ENCODE data around the gene ADGRL3.

Gene ADGRL3

GRCh38 chr4:61406677-61407076, 206.6 kb downstream of the ADGRL3 start:
- no peak overlapping the region for H3K27ac ChIP-seq
- no peak for DNase-seq (ENCODE audit: low read depth, low spot score)

- no peak for DNase-seq (ENCODE audit: low read depth, low spot score)
- H3K27ac ChIP-seq = no peak overlapping the region
Observed at GRCh38 chr4:61407642-61408618, 207.8 kb downstream of the ADGRL3 start.

DNA sequence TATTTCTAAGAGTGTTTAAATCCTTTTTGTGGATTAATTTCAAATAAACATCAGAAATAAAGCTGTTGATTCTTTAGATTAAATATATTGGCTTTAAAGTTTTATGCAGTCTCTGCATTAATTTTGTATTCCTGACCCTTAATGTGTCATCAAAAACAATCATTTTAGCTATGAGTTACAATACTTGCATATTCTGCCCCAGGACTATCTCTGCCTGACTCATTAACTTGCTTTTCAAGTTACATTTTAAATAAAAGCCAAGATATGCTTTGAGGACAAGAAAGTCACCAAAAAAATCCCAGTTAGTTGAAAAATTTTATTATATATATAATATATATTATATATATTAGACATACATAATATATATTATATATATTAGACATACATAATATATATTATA, 208.7 kb downstream of the ADGRL3 start:
- no peak for DNase-seq (ENCODE audit: low read depth, low spot score)
- H3K27ac ChIP-seq = no peak overlapping the region

- no peak overlapping the region for H3K27ac ChIP-seq
- no peak for DNase-seq (ENCODE audit: low read depth, low spot score)
Observed at GRCh38 chr4:61411241-61411640, 211.1 kb downstream of the ADGRL3 start.

DNA sequence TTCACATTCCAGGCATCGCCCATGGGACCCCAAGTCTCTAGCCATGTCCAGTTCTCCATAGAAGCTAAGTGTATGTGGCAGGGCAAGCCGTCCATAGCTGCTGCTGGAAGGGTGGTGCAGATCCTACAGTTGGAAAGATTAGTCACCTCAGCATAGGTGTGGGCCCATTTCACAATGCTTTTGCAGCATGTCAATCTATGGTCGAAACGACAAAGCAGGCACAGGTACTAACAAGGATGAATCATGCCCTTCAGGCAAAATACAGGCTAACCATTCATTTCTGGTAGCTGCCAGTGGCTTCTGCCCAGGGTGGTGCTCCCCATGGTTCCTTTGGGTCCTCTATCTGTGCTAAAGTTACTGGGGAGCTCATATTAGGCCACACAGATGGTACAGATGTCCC, 225.2 kb downstream of the ADGRL3 start:
- peak overlapping the region; percentile 34 for H3K27ac ChIP-seq
- peak; percentile 98 for DNase-seq (ENCODE audit: low read depth, low spot score)

GRCh38 chr4:61426229-61426628, 226.1 kb downstream of the ADGRL3 start:
- H3K27ac ChIP-seq = no peak overlapping the region
- DNase-seq (ENCODE audit: low read depth, low spot score) = no peak

DNA sequence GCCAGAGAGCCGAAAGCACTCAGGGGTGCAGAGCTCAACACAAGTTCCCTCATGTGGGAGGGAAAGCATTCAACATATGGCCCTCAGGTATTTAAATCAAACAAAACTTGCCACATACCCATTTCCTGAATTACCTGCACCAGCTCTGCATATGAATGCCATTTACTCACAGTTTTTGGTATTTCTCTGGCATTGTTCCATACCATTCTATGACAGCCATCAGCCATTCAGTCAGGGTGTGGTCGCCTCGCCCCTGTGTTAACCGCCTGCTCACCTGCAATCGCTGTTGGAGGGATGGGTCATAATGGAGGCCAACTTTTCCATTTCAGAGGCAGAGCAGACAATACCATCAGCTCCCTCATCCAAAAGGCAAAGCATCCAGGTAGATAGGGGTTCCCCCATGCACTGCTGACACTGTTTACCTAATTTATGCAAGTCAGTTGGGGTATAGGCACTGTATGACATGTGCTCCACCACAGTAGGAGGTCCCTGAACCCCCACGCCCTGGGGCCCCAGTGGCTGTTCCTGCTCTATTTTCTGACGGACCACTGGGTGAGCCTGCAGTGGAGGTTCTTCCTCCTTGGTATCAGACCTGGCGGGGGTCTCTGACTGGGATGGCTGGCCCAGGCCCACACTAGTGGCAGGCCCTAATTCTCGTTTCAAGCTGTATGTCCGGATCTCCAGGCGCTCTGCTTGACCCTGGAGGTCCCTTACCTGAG, 227.1 kb downstream of the ADGRL3 start:
- H3K27ac ChIP-seq = peak overlapping the region; percentile 58

GRCh38 chr4:61427818-61428495, 227.8 kb downstream of the ADGRL3 start:
- H3K27ac ChIP-seq = peak overlapping the region; percentile 58
- no peak for DNase-seq (ENCODE audit: low read depth, low spot score)

More for the DNA sequence above, 227.1 kb downstream of the ADGRL3 start:
- DNase-seq (ENCODE audit: low read depth, low spot score) = peak; percentile 78

DNA sequence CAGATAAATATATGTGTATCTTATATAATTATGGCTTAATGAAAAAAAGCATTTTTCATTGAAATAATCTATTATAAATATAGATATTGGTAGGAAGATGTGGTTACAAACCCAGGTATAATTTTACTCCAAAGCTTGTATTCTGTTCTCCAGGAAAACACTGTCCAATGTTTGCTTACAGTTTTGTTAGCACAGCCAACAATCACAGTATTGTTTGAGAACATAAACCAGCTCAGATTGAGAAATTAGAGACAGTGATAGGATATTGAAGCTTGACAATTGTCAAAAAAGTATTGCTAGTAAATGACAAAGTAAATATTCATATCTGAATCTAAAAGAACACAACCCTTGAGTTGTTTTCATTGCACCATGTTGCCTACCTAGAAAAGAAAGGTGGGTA, 228.8 kb downstream of the ADGRL3 start:
- DNase-seq (ENCODE audit: low read depth, low spot score) = no peak
- peak overlapping the region; percentile 10 for H3K27ac ChIP-seq

- no peak overlapping the region for H3K27ac ChIP-seq
- DNase-seq (ENCODE audit: low read depth, low spot score) = no peak
Observed at GRCh38 chr4:61431131-61431530, 231.0 kb downstream of the ADGRL3 start.

DNA sequence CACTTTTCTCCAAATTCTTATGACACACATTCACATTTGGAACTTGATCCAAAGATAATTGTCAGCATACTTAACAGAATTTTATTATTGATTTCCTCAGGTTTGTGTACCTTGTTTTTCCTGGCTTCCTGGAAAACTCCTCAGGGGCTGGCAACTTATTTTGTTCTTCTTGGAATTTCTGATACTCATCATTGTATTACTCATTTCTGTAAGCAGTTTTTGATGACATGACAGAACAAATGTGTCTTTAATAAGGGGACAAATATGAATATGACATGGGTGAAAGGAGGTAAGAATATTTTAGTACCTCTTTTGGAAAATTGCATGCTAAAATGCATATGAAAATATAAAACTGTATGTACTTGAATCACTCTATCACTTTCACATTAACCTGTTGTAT, 237.8 kb downstream of the ADGRL3 start:
- H3K27ac ChIP-seq = no peak overlapping the region
- no peak for DNase-seq (ENCODE audit: low read depth, low spot score)

- H3K27ac ChIP-seq = no peak overlapping the region
- DNase-seq (ENCODE audit: low read depth, low spot score) = no peak
Observed at GRCh38 chr4:61440321-61440720, 240.2 kb downstream of the ADGRL3 start.

- H3K27ac ChIP-seq = peak overlapping the region; percentile 85
- no peak for DNase-seq (ENCODE audit: low read depth, low spot score)
Observed at GRCh38 chr4:61442936-61443335, 242.8 kb downstream of the ADGRL3 start.

DNA sequence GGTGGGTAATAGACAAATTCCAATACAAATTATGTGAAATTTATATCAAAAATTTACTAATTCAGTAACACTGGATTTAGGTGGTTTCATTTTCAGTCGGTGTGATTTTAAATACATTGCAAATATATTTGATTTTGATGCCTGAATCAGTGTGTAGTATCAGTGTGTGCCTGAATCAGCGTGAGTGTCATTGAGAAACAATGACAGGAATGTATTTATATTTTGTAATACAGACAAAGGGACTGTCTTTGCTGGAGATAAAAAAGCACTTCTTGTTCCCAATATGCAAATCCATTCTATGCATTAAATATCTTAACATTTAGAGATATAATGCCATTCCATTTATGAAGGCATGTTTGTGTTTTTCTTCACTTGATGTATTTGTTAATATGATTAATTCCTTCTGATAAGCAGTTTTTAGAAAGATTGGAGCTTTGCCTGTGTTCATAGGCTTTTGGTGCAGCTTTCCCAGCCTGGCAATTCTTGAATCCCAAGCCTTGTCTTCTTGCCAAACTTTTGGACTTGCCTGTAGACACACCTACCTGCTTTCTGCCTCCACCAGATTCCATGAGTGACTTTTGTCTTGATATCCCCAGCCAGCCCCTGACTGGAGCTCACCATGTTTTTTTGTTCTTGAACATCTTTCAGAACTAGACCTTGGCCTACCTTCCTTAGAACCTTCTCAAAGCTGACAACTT, 243.8 kb downstream of the ADGRL3 start:
- peak overlapping the region; percentile 85 for H3K27ac ChIP-seq
- no peak for DNase-seq (ENCODE audit: low read depth, low spot score)

DNA sequence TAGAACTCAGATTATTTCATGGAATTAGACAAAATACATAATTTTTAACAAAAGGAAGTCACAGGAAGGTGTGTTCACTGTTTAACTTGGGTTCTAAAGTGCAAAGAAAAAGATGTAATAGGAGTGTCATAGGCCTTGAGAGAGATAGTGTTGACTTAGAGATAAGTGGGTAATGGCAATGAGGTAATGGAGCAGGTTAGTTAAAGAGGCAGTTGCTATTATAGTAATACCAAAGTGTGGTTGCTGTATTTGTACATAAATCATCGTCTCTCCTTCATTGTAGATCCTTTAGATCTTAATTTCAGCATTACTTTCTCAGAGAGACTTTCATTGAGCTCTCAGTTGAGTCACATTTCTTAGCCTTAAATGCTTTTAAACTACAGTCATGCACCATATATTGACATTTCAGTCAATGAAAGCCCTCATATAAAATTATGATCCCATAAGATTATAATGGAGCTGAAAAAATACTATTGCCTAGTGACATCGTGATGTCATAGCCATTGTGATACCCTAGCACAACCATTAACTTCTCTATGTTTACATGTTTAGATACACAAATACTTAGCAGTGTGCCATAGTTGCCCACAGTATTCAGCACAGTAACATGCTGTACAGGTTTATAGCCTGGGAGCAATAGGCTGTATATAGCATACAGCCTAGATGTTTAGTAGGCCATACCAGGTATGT, 245.4 kb downstream of the ADGRL3 start:
- H3K27ac ChIP-seq = peak overlapping the region; percentile 85
- no peak for DNase-seq (ENCODE audit: low read depth, low spot score)

DNA sequence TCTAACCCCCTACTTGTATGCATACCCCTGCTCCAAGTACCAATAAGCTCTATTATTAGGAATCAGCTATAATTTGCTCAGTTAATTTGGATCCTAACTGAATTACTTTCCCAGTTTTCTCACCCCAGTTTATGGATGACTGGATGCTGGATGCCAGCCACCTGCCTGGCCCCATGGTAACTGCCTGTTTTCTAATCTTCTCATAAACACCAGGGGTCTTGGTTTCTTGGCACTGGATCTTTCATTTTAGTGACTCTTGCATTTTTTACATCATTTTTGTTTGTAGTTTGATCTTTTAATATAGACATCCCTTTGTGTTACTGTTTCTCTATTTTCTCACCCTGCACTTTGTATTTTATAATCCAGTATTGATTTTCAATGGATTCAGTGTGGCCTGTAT, 246.8 kb downstream of the ADGRL3 start:
- DNase-seq (ENCODE audit: low read depth, low spot score) = no peak

DNA sequence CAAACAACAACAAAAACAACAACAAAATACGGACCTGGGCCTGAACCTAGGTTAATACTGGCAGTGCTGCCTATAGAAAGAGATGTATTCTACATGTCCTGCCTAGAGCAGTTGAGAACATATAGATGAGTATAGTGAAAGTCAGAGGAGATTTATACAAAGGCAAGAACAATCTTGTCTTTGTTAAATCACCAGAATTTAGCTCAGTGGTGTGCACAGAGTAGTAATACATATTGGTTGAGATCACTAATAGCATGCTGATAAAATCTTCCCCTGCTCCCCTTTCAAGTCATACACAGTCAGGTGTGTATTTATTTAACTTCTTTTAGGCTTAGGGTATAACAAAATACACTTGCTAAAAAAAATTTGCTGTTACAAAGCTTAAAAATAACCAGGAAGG, 247.8 kb downstream of the ADGRL3 start:
- DNase-seq (ENCODE audit: low read depth, low spot score) = no peak
- no peak overlapping the region for H3K27ac ChIP-seq

More for the DNA sequence above, 246.8 kb downstream of the ADGRL3 start:
- no peak overlapping the region for H3K27ac ChIP-seq

DNA sequence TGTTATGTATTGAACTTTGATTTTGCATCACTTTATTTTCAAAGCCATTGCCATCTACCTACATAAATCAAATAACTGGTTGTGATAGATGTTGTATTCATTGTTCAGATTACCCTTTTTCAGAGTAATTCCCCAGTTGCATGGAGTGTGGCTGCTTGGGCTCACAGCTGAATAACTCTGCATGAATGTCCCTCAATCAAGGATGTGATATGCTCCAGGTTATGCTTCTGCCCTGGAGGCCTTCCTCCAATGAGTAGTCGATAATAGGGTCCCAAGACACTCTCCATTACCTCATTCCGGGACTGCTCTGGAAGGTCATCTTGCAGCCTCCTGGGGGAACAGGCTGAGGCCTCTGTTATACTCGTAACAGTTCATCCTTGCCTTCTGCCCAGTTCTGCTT, 251.8 kb downstream of the ADGRL3 start:
- no peak overlapping the region for H3K27ac ChIP-seq
- DNase-seq (ENCODE audit: low read depth, low spot score) = no peak

DNA sequence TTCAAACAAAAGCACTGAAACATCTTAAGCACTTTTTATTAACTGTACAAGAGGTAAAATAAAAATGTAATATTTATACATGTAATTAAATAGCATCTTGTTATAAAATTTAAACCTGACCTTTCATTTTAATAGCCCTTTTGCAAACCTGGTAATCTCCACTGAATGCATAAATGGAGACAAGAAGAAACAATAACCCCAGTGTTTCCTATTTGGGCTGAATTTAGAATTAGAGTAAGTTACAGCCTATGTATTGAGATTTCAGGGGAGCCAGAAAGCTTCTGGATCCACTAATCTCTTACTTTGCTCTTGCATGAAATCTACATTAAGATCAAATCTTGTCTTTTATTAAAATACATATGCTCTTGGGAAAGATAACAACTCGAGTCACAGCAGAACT, 261.8 kb downstream of the ADGRL3 start:
- DNase-seq (ENCODE audit: low read depth, low spot score) = no peak
- peak overlapping the region; percentile 95 for H3K27ac ChIP-seq
